ENCODE measurements around the gene INPP5E.

INPP5E gene

GRCh38 chr9:136438548-136439480 is 831 bp downstream of the INPP5E start (continued):
- no peak for TF ChIP-seq ZNF704 (tag by site-specific recombination; IDR thresholded peaks at IDR 0.05)
- TF ChIP-seq ZNF837 (tag by site-specific recombination; IDR thresholded peaks at IDR 0.05) = no peak
- no peak for TF ChIP-seq WT1 (tag by site-specific recombination; IDR thresholded peaks at IDR 0.05)
- no peak for TF ChIP-seq ZNF132 (tag by site-specific recombination; IDR thresholded peaks at IDR 0.05; ENCODE audit: borderline replicate concordance)
- no peak for TF ChIP-seq ZNF830 (tag by site-specific recombination; IDR thresholded peaks at IDR 0.05; ENCODE audit: low read depth)
- TF ChIP-seq YY1 (tag by site-specific recombination; IDR thresholded peaks at IDR 0.05) = no peak
- no peak for TF ChIP-seq ZXDB (tag by site-specific recombination; IDR thresholded peaks at IDR 0.05)
- TF ChIP-seq SCRT1 (tag by site-specific recombination; IDR thresholded peaks at IDR 0.05; ENCODE audit: borderline replicate concordance) = no peak
- TF ChIP-seq ZNF488 (tag by site-specific recombination; IDR thresholded peaks at IDR 0.05) = no peak
- TF ChIP-seq SP7 (tag by site-specific recombination; IDR thresholded peaks at IDR 0.05) = no peak
- TF ChIP-seq ZNF654 (tag by site-specific recombination; IDR thresholded peaks at IDR 0.05; ENCODE audit: low read depth) = no peak
- TF ChIP-seq ZNF2 (tag by site-specific recombination; IDR thresholded peaks at IDR 0.05) = no peak
- no peak for TF ChIP-seq ZNF148 (tag by site-specific recombination; IDR thresholded peaks at IDR 0.05; ENCODE audit: borderline replicate concordance)
- TF ChIP-seq ZNF544 (tag by site-specific recombination; IDR thresholded peaks at IDR 0.05) = no peak
- no peak for TF ChIP-seq ZNF202 (tag by site-specific recombination; IDR thresholded peaks at IDR 0.05; ENCODE audit: borderline replicate concordance)
- TF ChIP-seq HOXC10 (CRISPR knock-in tag; IDR thresholded peaks at IDR 0.05) = no peak
- TF ChIP-seq ZNF391 (tag by site-specific recombination; IDR thresholded peaks at IDR 0.05; ENCODE audit: borderline replicate concordance, low read depth) = no peak
- TF ChIP-seq SETDB1 (IDR thresholded peaks at IDR 0.05; ENCODE audit: insufficient read length, low read length) = no peak
- no peak for TF ChIP-seq ZNF624 (tag by site-specific recombination; IDR thresholded peaks at IDR 0.05)
- TF ChIP-seq SCRT2 (tag by site-specific recombination; IDR thresholded peaks at IDR 0.05) = no peak
- no peak for TF ChIP-seq INSM2 (tag by site-specific recombination; IDR thresholded peaks at IDR 0.05)
- no peak for TF ChIP-seq ZNF280C (tag by site-specific recombination; IDR thresholded peaks at IDR 0.05)
- TF ChIP-seq ZNF518A (tag by site-specific recombination; conservative IDR thresholded peaks at IDR 0.05; ENCODE audit: low read depth) = no peak
- TF ChIP-seq ZBTB21 (tag by site-specific recombination; IDR thresholded peaks at IDR 0.05) = no peak

All from HEK293 (cell line).